OCI-LY3 (cell line): ENCODE data around the gene BABAM2.

Experiments
- H2AFZ ChIP-seq: fragments of 200-600, 300-600 bp; shearing (Covaris generic); 2 replicates; pipeline ENCODE4 v1.6.0; 2014; ENCODE audit warnings: antibody characterized with exemption, low read depth, low read length
- H3K27ac ChIP-seq: fragments of 200-600, 300-600 bp; sonication (generic); 2 replicates; pipeline ENCODE4 v1.5.1; 2014; ENCODE audit warnings: mild to moderate bottlenecking, low read length, moderate library complexity, mixed read lengths
- H3K27me3 ChIP-seq: fragments of 200-600, 300-600 bp; sonication (generic); 2 replicates; pipeline ENCODE4 v1.6.1; 2014; ENCODE audit warnings: low read depth, low read length, mixed read lengths
- H3K36me3 ChIP-seq: fragments of 200-600, 300-600 bp; sonication (generic); replicated peaks from 2 replicates; pipeline ENCODE3; 2014; ENCODE audit warnings: low read depth, low read length, mixed read lengths
- H3K4me1 ChIP-seq: fragments of 300-600, 200-600 bp; sonication (generic); 2 replicates; pipeline ENCODE4 v1.6.1; 2014; ENCODE audit warnings: low read length, mixed read lengths
- H3K4me2 ChIP-seq: fragments of 200-600, 300-600 bp; sonication (generic); 2 replicates; pipeline ENCODE4 v1.6.1; 2014; ENCODE audit warnings: low read length, mixed read lengths
- H3K4me3 ChIP-seq: fragments of 300-600, 200-600 bp; sonication (generic); 2 replicates; pipeline ENCODE4 v1.5.1; 2014; ENCODE audit warnings: antibody characterized with exemption, mild to moderate bottlenecking, low read length, moderate library complexity
- H3K79me2 ChIP-seq: fragments of 300-600, 200-600 bp; shearing (Covaris generic); 2 replicates; pipeline ENCODE4 v1.6.1; 2014; ENCODE audit warnings: mild to moderate bottlenecking, low read length, mixed read lengths
- H3K9ac ChIP-seq: fragments of 300-600, 200-600 bp; shearing (Covaris generic); 2 replicates; pipeline ENCODE4 v1.6.0; 2014; ENCODE audit warnings: mild to moderate bottlenecking, low read length, moderate library complexity
- H3K9me3 ChIP-seq: fragments of 200-600, 300-600 bp; shearing (Covaris generic); 2 replicates; pipeline ENCODE4 v1.6.1; 2014; ENCODE audit warnings: low read length, mixed read lengths; ENCODE audit not compliant: insufficient read depth
- H4K20me1 ChIP-seq: fragments of 200-600, 300-600 bp; sonication (generic); 2 replicates; pipeline ENCODE4 v1.6.1; 2016; ENCODE audit warnings: low read length, mixed read lengths; ENCODE audit not compliant: insufficient read depth
- EZH2phosphoT487 ChIP-seq: fragments of 200-600 bp; shearing (Covaris generic); IDR thresholded peaks from 2 replicates; pipeline ENCODE4 v1.6.1; 2018; ENCODE audit warnings: antibody characterized with exemption, mixed run types, low read depth
- TF ChIP-seq, protein P1 (sequence below): fragments of 200-600, 300-600 bp; sonication (generic); IDR thresholded peaks from 2 replicates; pipeline ENCODE4 v1.5.1; 2014; ENCODE audit warnings: antibody characterized with exemption, low read length, low read depth

Gene BABAM2

DNA sequence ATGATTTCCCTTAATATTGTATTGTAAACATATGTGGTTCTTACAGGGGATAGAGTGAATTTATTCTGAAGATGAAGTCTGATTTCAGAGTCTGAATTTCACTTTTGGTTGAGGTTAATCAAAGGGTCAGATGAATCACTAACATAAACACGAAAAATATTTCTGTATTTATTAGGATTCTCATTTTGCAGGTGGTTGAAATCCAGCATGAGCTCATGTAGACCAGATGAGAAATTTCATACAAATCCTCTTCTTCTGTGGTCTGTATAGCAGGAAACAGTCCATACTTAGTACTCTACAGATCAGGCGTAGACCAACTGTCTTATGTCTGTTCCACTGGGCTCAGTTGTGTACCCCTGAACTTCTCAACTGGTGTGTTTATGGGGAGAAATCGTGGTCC, 157.8 kb downstream of the BABAM2 start:
- Histone ChIP-seq H3K36me3 (no peaks in the 10 kb centered on the region), H3K27ac (no peak overlapping the region), H4K20me1 (no peaks in the 10 kb centered on the region), H3K4me2 (no peak overlapping the region), H3K79me2 (no peaks in the 10 kb centered on the region), H3K9me3 (no peaks in the 10 kb centered on the region), H3K27me3 (no peaks in the 10 kb centered on the region), H3K4me3 (no peak overlapping the region), H3K4me1 (no peaks in the 10 kb centered on the region), H3K9ac (no peak overlapping the region), H2AFZ (no peak overlapping the region)
- no peak for TF ChIP-seq EZH2phosphoT487
- TF ChIP-seq, protein P1, sequence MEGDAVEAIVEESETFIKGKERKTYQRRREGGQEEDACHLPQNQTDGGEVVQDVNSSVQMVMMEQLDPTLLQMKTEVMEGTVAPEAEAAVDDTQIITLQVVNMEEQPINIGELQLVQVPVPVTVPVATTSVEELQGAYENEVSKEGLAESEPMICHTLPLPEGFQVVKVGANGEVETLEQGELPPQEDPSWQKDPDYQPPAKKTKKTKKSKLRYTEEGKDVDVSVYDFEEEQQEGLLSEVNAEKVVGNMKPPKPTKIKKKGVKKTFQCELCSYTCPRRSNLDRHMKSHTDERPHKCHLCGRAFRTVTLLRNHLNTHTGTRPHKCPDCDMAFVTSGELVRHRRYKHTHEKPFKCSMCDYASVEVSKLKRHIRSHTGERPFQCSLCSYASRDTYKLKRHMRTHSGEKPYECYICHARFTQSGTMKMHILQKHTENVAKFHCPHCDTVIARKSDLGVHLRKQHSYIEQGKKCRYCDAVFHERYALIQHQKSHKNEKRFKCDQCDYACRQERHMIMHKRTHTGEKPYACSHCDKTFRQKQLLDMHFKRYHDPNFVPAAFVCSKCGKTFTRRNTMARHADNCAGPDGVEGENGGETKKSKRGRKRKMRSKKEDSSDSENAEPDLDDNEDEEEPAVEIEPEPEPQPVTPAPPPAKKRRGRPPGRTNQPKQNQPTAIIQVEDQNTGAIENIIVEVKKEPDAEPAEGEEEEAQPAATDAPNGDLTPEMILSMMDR = no peak

DNA sequence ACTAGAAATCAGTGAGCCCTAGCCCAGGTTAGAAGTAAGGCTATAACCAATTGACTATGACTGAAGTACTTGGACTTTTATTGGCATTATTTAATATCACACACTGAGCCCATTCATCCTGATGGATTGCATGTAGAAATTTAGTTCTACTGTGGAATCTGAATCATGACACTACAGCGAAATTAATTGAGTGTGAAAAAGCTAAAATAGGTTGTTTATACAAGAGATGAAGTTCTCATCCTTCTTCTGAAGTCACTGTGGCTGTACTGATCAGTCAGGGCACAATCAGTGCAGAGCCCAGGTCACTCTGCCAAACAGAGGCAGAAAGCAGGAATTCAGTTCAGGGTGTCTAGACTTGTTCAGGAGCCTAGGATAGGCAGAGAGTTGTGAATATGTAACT, 158.9 kb downstream of the BABAM2 start:
- Histone ChIP-seq H3K9ac (no peak overlapping the region), H3K4me1 (no peaks in the 10 kb centered on the region), H3K4me3 (no peak overlapping the region), H2AFZ (no peak overlapping the region), H4K20me1 (no peaks in the 10 kb centered on the region), H3K79me2 (no peaks in the 10 kb centered on the region), H3K27me3 (no peaks in the 10 kb centered on the region), H3K36me3 (no peaks in the 10 kb centered on the region), H3K4me2 (no peak overlapping the region), H3K27ac (no peak overlapping the region), H3K9me3 (no peaks in the 10 kb centered on the region)
- TF ChIP-seq EZH2phosphoT487 = no peak
- TF ChIP-seq, protein P1 = no peak

DNA sequence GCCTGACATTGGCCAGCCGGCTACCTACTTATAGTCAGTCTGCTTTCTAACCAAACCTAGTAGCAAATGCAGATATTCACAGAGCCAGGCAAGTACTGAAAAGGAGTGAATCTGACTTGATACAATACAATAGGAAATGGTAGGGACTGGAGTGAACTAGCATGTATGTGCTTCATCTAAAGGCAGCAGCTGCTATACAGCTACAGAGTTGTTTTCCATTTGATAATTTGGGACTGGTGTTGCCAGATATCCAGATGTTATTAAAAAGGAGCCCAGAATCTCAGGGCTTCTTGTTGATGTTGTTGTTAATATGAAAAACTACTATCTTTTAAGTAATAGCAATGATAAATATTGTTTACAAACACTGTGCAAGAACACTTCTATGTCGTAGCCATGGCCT, 159.4 kb downstream of the BABAM2 start:
- H3K36me3 ChIP-seq = no peaks in the 10 kb centered on the region
- no peaks in the 10 kb centered on the region for H3K27me3 ChIP-seq
- H3K9ac ChIP-seq = no peak overlapping the region
- H3K9me3 ChIP-seq = no peaks in the 10 kb centered on the region
- H3K4me2 ChIP-seq = no peak overlapping the region
- no peaks in the 10 kb centered on the region for H3K79me2 ChIP-seq
- H3K27ac ChIP-seq = no peak overlapping the region
- no peaks in the 10 kb centered on the region for H4K20me1 ChIP-seq
- no peak overlapping the region for H2AFZ ChIP-seq
- H3K4me1 ChIP-seq = no peaks in the 10 kb centered on the region
- TF ChIP-seq, protein P1 = no peak
- no peak overlapping the region for H3K4me3 ChIP-seq

DNA sequence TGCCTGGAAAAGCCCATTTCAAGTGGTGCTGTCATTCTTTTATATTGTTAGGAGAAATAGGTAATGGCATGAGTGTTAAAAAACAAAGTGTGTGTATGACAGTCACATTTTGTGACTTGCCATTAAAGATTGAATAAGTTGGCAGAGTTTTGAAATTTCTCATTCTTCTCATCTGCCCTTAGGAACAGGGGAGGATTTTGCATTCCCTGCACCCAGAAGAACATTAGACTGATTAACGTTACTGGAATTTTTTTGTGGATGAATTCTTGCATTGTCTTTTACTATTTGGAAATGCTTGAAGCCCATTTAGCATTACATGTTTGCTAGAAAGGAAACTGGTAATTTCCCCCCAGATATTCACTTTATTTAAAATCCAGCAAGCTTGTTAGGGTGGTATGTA, 162.2 kb downstream of the BABAM2 start:
- H3K4me2 ChIP-seq = no peak overlapping the region
- no peaks in the 10 kb centered on the region for H3K79me2 ChIP-seq
- no peak overlapping the region for H3K9ac ChIP-seq
- H3K36me3 ChIP-seq = no peaks in the 10 kb centered on the region
- no peak overlapping the region for H2AFZ ChIP-seq
- no peak overlapping the region for H3K4me3 ChIP-seq
- no peaks in the 10 kb centered on the region for H3K4me1 ChIP-seq
- H3K9me3 ChIP-seq = no peaks in the 10 kb centered on the region
- no peak overlapping the region for H3K27ac ChIP-seq
- no peaks in the 10 kb centered on the region for H4K20me1 ChIP-seq
- H3K27me3 ChIP-seq = no peaks in the 10 kb centered on the region
- TF ChIP-seq EZH2phosphoT487 = no peak
- TF ChIP-seq, protein P1 = no peak
